Upper lobe of right lung (tissue), 1 donor: Measurements from ENCODE around the gene LCE1D. TPM values are rescaled to one million over a fixed set of nuclear protein-coding genes. Genes with fewer than 3 reads are reported as not detected.

Source experiments
- ATAC-seq: fragments of 200-7000 bp; cut with Tn5 transposase; one replicate; pipeline ENCODE4 v1.9.1; 2020; ENCODE audit warnings: mild to moderate bottlenecking, moderate library complexity
- DNase-seq: peaks from one replicate; pipeline ENCODE4 v3.0.0-alpha.2; 2020
- H3K27ac ChIP-seq: fragments of 200-600 bp; one replicate; pipeline ENCODE4 v1.8.0; 2022
- H3K27me3 ChIP-seq: fragments of 200-600 bp; one replicate; pipeline ENCODE4 v1.8.0; 2022; ENCODE audit warnings: mild to moderate bottlenecking
- H3K36me3 ChIP-seq: fragments of 200-600 bp; one replicate; pipeline ENCODE4 v1.8.0; 2022
- H3K4me1 ChIP-seq: fragments of 200-600 bp; one replicate; pipeline ENCODE4 v1.8.0; 2022
- H3K4me3 ChIP-seq: fragments of 200-600 bp; one replicate; pipeline ENCODE4 v1.8.0; 2022; ENCODE audit warnings: mild to moderate bottlenecking
- H3K9me3 ChIP-seq: fragments of 200-600 bp; one replicate; pipeline ENCODE4 v1.8.0; 2022
- CTCF ChIP-seq: fragments of 200-600 bp; IDR thresholded peaks from one replicate; pipeline ENCODE4 v1.8.0; 2022; ENCODE audit warnings: antibody characterized with exemption
- intact Hi-C: fragments of 100-400 bp; cut with DNase I; formaldehyde crosslinking; loops from one replicate; pipeline ENCODE4 v1.11.0; 2022
- total RNA-seq: library from RNA; stranded (reverse); fragmentation: NEBNext Ultra II Directional; extraction: Animal tissue kit (Norgen Biotek cat#: 25700); gene quantifications from one replicate; pipeline ENCODE4 v1.2.1, GENCODE V29; 2021
- donor health status: DM: no; HTN: yes; CAD: no; lungs with severe emphysema.

LCE1D gene
- total RNA-seq, 1 donor from 2014 or later: not detected

- intact Hi-C loops: no loop called here
- Histone ChIP-seq H3K36me3 (no peaks in the 10 kb centered on the region), H3K4me3 (no peak overlapping the region), H3K27ac (no peak overlapping the region), H3K27me3 (no peaks in the 10 kb centered on the region), H3K4me1 (no peaks in the 10 kb centered on the region), H3K9me3 (no peaks in the 10 kb centered on the region)
- DNase-seq: no peak
- no peak for TF ChIP-seq CTCF
- ATAC-seq: no peak
Measured at GRCh38 chr1:152770411-152770810, 26.1 kb upstream of the LCE1D start.

GRCh38 chr1:152774875-152775274, 21.6 kb upstream of the LCE1D start, which contains the start of gene LCE1F:
LCE1F (plus strand) TSS chr1:152775140; CDS start chr1:152776372, 1,232 bp downstream.
- H3K4me1 ChIP-seq: no peaks in the 10 kb centered on the region
- H3K4me3 ChIP-seq: no peak within 1 kb of the TSS
- H3K9me3 ChIP-seq: no peaks in the 10 kb centered on the region
- H3K27me3 ChIP-seq: no peaks in the 10 kb centered on the region
- H3K27ac ChIP-seq: no peak within 1 kb of the TSS
- no peak for ATAC-seq
- no peak for TF ChIP-seq CTCF
- intact Hi-C loops: no loop called here
- H3K36me3 ChIP-seq: no peaks in the 10 kb centered on the region
- no peak for DNase-seq

GRCh38 chr1:152776361-152776760, 20.2 kb upstream of the LCE1D start:
- intact Hi-C loops: no loop called here
- ATAC-seq: no peak
- H3K9me3 ChIP-seq: no peaks in the 10 kb centered on the region
- no peak overlapping the region for H3K27ac ChIP-seq
- no peaks in the 10 kb centered on the region for H3K4me1 ChIP-seq
- H3K36me3 ChIP-seq: no peaks in the 10 kb centered on the region
- no peak for TF ChIP-seq CTCF
- H3K4me3 ChIP-seq: no peak overlapping the region
- DNase-seq: no peak
- H3K27me3 ChIP-seq: no peaks in the 10 kb centered on the region

DNA sequence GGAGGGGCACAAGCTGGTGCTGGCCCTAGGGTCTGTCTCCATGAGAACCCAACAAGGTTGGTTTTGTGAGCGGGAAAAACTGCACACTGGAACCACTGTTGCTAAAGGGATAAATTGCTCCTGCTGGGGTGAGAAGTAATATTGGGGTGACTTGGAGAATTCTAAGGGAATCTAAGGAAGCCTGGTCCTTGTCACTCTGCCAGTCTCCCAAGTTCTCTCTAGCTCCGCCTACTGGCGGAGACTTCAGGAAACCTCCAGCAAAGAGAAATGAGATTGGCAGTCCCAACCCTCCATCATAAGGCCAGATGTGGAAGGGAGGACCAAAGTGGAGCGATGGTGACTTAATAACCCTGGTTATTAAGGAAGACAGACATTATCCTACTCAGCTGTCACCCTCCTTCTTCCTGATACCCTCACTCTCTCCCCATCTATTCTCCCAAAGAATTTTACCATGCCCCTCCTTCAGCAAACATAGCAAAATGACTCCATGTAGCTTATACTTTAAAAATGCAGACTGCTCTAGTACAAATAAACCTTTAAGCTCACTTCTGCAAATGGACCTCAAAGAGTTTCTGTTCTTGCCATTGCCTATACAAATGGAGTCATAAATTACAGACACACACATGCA, 18.9 kb upstream of the LCE1D start:
- no peak for ATAC-seq
- no peak for TF ChIP-seq CTCF
- H3K9me3 ChIP-seq: no peaks in the 10 kb centered on the region
- intact Hi-C loops: no loop called here
- H3K4me3 ChIP-seq: no peak overlapping the region
- no peak overlapping the region for H3K27ac ChIP-seq
- DNase-seq: no peak
- H3K4me1 ChIP-seq: no peaks in the 10 kb centered on the region
- no peaks in the 10 kb centered on the region for H3K36me3 ChIP-seq
- H3K27me3 ChIP-seq: no peaks in the 10 kb centered on the region

GRCh38 chr1:152783095-152783494, 13.4 kb upstream of the LCE1D start:
- Histone ChIP-seq H3K4me3 (no peak overlapping the region), H3K9me3 (no peaks in the 10 kb centered on the region), H3K36me3 (no peaks in the 10 kb centered on the region), H3K27me3 (peaks cover 4% of the 10 kb centered on the region), H3K27ac (no peak overlapping the region), H3K4me1 (no peaks in the 10 kb centered on the region)
- no peak for TF ChIP-seq CTCF
- DNase-seq: no peak
- intact Hi-C loops: no loop called here
- no peak for ATAC-seq

DNA sequence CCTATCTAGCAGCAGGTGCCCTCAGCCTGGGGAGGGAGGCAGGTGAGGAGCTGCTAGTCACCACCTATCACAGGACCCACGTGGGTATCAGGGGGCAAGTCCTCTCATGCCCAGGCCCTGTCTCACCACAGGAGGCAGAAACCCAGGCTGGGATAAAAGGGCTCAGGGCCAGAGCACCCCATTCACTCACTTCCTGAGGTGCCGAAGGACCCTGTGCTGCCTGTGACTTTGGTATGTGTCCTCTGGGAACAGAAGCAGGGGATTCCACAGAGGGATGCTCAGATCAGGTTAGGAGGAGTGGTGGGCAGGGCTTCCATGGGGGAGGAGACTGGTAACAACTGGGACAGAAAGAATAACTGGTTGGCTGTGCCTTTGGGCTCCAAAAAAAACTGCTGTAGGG, 10.4 kb upstream of the LCE1D start, which contains the start of gene LCE1E:
LCE1E (plus strand) TSS at position 181 of the 400 bp plus-strand sequence. CDS start 1,043 bp downstream, outside the sequence.
- DNase-seq (no peak), ATAC-seq (no peak)
- no peak within 1 kb of the TSS for H3K4me3 ChIP-seq
- TF ChIP-seq CTCF: no peak
- H3K4me1 ChIP-seq: no peaks in the 10 kb centered on the region
- intact Hi-C loops: no loop called here
- H3K27me3 ChIP-seq: peaks cover 4% of the 10 kb centered on the region
- H3K27ac ChIP-seq: no peak within 1 kb of the TSS
- no peaks in the 10 kb centered on the region for H3K9me3 ChIP-seq
- H3K36me3 ChIP-seq: no peaks in the 10 kb centered on the region
